Right lobe of liver (tissue), 6 donors: ENCODE results near the gene HRK. TPM values are rescaled to one million over a fixed set of nuclear protein-coding genes. Genes with fewer than 3 reads are reported as not detected.

ENCODE experiments used
- ATAC-seq, 4 donors: fragments of 200-7000 bp; cut with Tn5 transposase; one replicate each; pipeline ENCODE4 v1.9.1; 2020; ENCODE audit warnings: mild to moderate bottlenecking in 4 of 4, moderate library complexity in 4 of 4
- DNase-seq, 3 donors: peaks; one replicate each; pipeline ENCODE4 v3.0.0-alpha.2; 2020
- H3K27ac ChIP-seq, 3 donors: fragments of 200-600 bp; one replicate each; pipeline ENCODE4 v1.8.0; 2022
- H3K27me3 ChIP-seq, 2 donors: fragments of 200-600 bp; one replicate each; pipeline ENCODE4 v1.8.0; 2022
- H3K36me3 ChIP-seq, 4 donors: fragments of 200-600 bp; sonication (generic) in 1 of 4; one replicate each; pipeline versions ENCODE4 v1.5.1 to v1.8.0; 2017 to 2022; ENCODE audit warnings: control low read depth in 1 of 4
- H3K4me1 ChIP-seq, 4 donors: fragments of 200-600 bp; sonication (generic) in 1 of 4; one replicate each; pipeline versions ENCODE4 v1.5.1 to v1.8.0; 2017 to 2022; ENCODE audit warnings: control low read depth in 1 of 4
- H3K4me3 ChIP-seq, 3 donors: fragments of 200-600 bp; one replicate each; pipeline ENCODE4 v1.8.0; 2022
- H3K9me3 ChIP-seq, 4 donors: fragments of 200-600 bp; sonication (generic) in 1 of 4; one replicate each; pipeline versions ENCODE4 v1.5.1 to v1.8.0; 2017 to 2022; ENCODE audit warnings: control low read depth in 1 of 4
- CTCF ChIP-seq, 4 donors: fragments of 200-600 bp in 3 of 4; fragments of 450-650 bp in 1 of 4; IDR thresholded peaks; one replicate each; pipeline versions ENCODE4 v1.5.1 to v1.8.0; 2016 to 2022; ENCODE audit warnings: antibody characterized with exemption in 4 of 4, mild to moderate bottlenecking in 2 of 4
- POLR2A ChIP-seq: fragments of 450-650 bp; IDR thresholded peaks from one replicate; pipeline ENCODE4 v1.6.1; 2017; ENCODE audit warnings: antibody characterized with exemption, mild to moderate bottlenecking
- WGBS: methylation state at CpG from one replicate; pipeline ENCODE4 v1.1.6; 2018; ENCODE audit warnings: low coverage, low lambda C conversion rate; ENCODE audit not compliant: insufficient coverage; ENCODE audit errors: missing lambda C conversion rate; 5-methylcytosine and 5-hydroxymethylcytosine counted together
- intact Hi-C, 2 donors: fragments of 100-400 bp; cut with DNase I; formaldehyde crosslinking; loops; one replicate each; pipeline versions ENCODE4 v1.11.2 to v1.14.1; 2022
- total RNA-seq, 6 experiments: library from RNA; depleted of rRNA in 2 of 6; stranded (reverse); fragments of >200 nt in 2 of 6; fragmentation: NEBNext Ultra II Directional in 3 of 6; extraction: Animal tissue kit (Norgen Biotek cat#: 25700) in 3 of 6; gene quantifications; one replicate each; pipeline versions ENCODE4 v1.1.0 to v1.2.4, GENCODE V29; 2016 to 2023
- donor health status: DM: no; HTN: yes; CAD: no.
- donor health status: DM: no; HTN: no; CAD: no.
- donor health status: DM: no; HTN: no; CAD: no.
- donor health status: DM: no; HTN: yes; CAD: no.
- donor health status: DM: no; HTN: yes; CAD: no.

The HRK gene
- total RNA-seq, 6 experiments from 2014 or later, result not detected

- H3K27ac ChIP-seq, result no peak overlapping the region
- DNase-seq (no peak), ATAC-seq (no peak)
- H3K9me3 ChIP-seq, result no peaks in the 10 kb centered on the region
- H3K27me3 ChIP-seq, result no peaks in the 10 kb centered on the region
- peaks cover 0 to 11% (median 4%) of the 10 kb centered on the region in 4 donors for H3K4me1 ChIP-seq
- H3K4me3 ChIP-seq, result no peak overlapping the region
- TF ChIP-seq POLR2A, result no peak
- no peak for TF ChIP-seq CTCF (IDR thresholded peaks at IDR 0.05)
- H3K36me3 ChIP-seq, result no peaks in the 10 kb centered on the region
- intact Hi-C loops, result no loop called here
Measured at GRCh38 chr12:116916122-116916521, 34.9 kb upstream of the HRK start.

- WGBS, result 100% methylated on average over 1 of the region's 1 CpG
- no peak for ATAC-seq
Measured at GRCh38 chr12:116915326-116915725, 34.1 kb upstream of the HRK start.

GRCh38 chr12:116910645-116911451, 29.6 kb upstream of the HRK start, which contains the start of gene FBXW8:
Gene FBXW8, plus strand, starts transcription at chr12:116910950. Its CDS starts 88 bp downstream, at chr12:116911038.
- H3K27me3 ChIP-seq, result no peaks in the 10 kb centered on the region
- H3K36me3 ChIP-seq, result no peaks in the 10 kb centered on the region
- H3K4me3 ChIP-seq, result peak within 1 kb of the TSS; percentile 75 to 82 (median 80)
- H3K4me1 ChIP-seq, result no peaks in the 10 kb centered on the region
- H3K9me3 ChIP-seq, result no peaks in the 10 kb centered on the region
- peak; percentile 39 for TF ChIP-seq POLR2A
- TF ChIP-seq CTCF (IDR thresholded peaks at IDR 0.05), result no peak
- peak; percentile 68 to 74 (median 71) for DNase-seq
- peak; percentile 92 to 96 (median 94) for ATAC-seq
- intact Hi-C loops, result no loop called here
- 1% methylated on average over 23 of the region's 82 CpGs for WGBS
- peak within 1 kb of the TSS; percentile 30 to 72 (median 53) for H3K27ac ChIP-seq

More at GRCh38 chr12:116915326-116915725, 34.1 kb upstream of the HRK start:
- Histone ChIP-seq H3K4me1 (peaks cover 0 to 11% (median 4%) of the 10 kb centered on the region in 4 donors), H3K27ac (no peak overlapping the region), H3K36me3 (no peaks in the 10 kb centered on the region), H3K27me3 (no peaks in the 10 kb centered on the region), H3K9me3 (no peaks in the 10 kb centered on the region), H3K4me3 (no peak overlapping the region)
- no peak for DNase-seq
- intact Hi-C loops, result no loop called here
- TF ChIP-seq POLR2A (no peak), CTCF (IDR thresholded peaks at IDR 0.05) (no peak)

GRCh38 chr12:116910280-116910644, 29.0 kb upstream of the HRK start:
- no peak for TF ChIP-seq CTCF (IDR thresholded peaks at IDR 0.05)
- no peak for TF ChIP-seq POLR2A
- DNase-seq (no peak), ATAC-seq (no peak)
- WGBS, result 61% methylated on average over 4 of the region's 4 CpGs
- Histone ChIP-seq H3K4me3 (peak overlapping the region; percentile 75 to 82 (median 80)), H3K9me3 (no peaks in the 10 kb centered on the region), H3K4me1 (no peaks in the 10 kb centered on the region), H3K36me3 (no peaks in the 10 kb centered on the region), H3K27ac (no peak overlapping the region), H3K27me3 (no peaks in the 10 kb centered on the region)
- intact Hi-C loops, result no loop called here
